ENCODE measurements around the gene MBD6. TPM values are rescaled to one million over a fixed set of nuclear protein-coding genes. Genes with fewer than 3 reads are reported as not detected.

MBD6 gene
- total and polyA plus RNA-seq, 2 of the 8 experiments (the other 6 are each of a cell fraction or from before 2014, with no cell fraction given), result 3.9 to 32.3 TPM

- TF ChIP-seq CHD7 (IDR thresholded peaks at IDR 0.05; ENCODE audit: insufficient replicate concordance, low read length) (no peak), SP2 (IDR thresholded peaks at IDR 0.05; ENCODE audit: low read length) (no peak), BCL11A (IDR thresholded peaks at IDR 0.05; ENCODE audit: low read depth in 2 of 2, low read length in 2 of 2) (no peak), CBX8 (IDR thresholded peaks at IDR 0.05; ENCODE audit: borderline replicate concordance, low read depth, low read length) (no peak), ZNF274 (IDR thresholded peaks at IDR 0.05; ENCODE audit: borderline replicate concordance, extremely low read depth, low read length) (no peak), TAF1 (IDR thresholded peaks at IDR 0.05; ENCODE audit: low read depth, low read length) (no peak), TAF7 (optimal IDR thresholded peaks at IDR 0.05; ENCODE audit: borderline replicate concordance, low read depth, low read length) (no peak), CREB1 (IDR thresholded peaks at IDR 0.05) (no peak), HDAC2 (IDR thresholded peaks at IDR 0.05; ENCODE audit: borderline replicate concordance in 1 of 2, low read depth in 2 of 2, low read length in 2 of 2) (no peak), ATF2 (IDR thresholded peaks at IDR 0.05; ENCODE audit: low read length) (no peak)
Measured at GRCh38 chr12:57531836-57532235, 9.2 kb downstream of the MBD6 start (continued).

All from H1 (cell line).